Neural cell (in vitro differentiated cells): ENCODE measurements around the gene SPATA7. TPM values are rescaled to one million over a fixed set of nuclear protein-coding genes. Genes with fewer than 3 reads are reported as not detected.

Source experiments
- H2AFZ ChIP-seq: fragments of 200-600, 300-800 bp; sonication (generic), shearing (Covaris generic); 2 replicates; pipeline ENCODE4 v1.6.0; 2014; ENCODE audit warnings: low read depth, mild to moderate bottlenecking, antibody characterized with exemption, low read length, moderate library complexity
- H3F3A ChIP-seq: fragments of 200-600 bp; shearing (Covaris generic); 2 replicates; pipeline ENCODE4 v1.6.1; 2016; ENCODE audit warnings: mild to moderate bottlenecking, moderate library complexity, mixed read lengths, antibody characterized with exemption, low read length; ENCODE audit not compliant: insufficient read depth, poor library complexity, severe bottlenecking
- H3K27ac ChIP-seq: fragments of 200-600, 300-800 bp; sonication (generic), shearing (Covaris generic); 2 replicates; pipeline ENCODE4 v1.5.1; 2014; ENCODE audit warnings: mild to moderate bottlenecking, low read length, moderate library complexity
- H3K27me3 ChIP-seq: fragments of 300-800, 200-600 bp; sonication (generic), shearing (Covaris generic); 2 replicates; pipeline ENCODE4 v1.6.0; 2014; ENCODE audit warnings: mild to moderate bottlenecking, low read depth, low read length, moderate library complexity; ENCODE audit not compliant: insufficient read depth
- H3K36me3 ChIP-seq: fragments of 300-800, 200-600 bp; sonication (generic), shearing (Covaris generic); 2 replicates; pipeline ENCODE4 v1.5.1; 2014; ENCODE audit warnings: mild to moderate bottlenecking, antibody characterized with exemption, low read length, moderate library complexity; ENCODE audit not compliant: insufficient read depth
- H3K4me2 ChIP-seq: fragments of 300-800, 200-600 bp; sonication (generic), shearing (Covaris generic); 2 replicates; pipeline ENCODE4 v1.6.0; 2014; ENCODE audit warnings: mild to moderate bottlenecking, low read length
- H3K4me3 ChIP-seq: fragments of 300-800, 200-600 bp; sonication (generic), shearing (Covaris generic); 2 replicates; pipeline ENCODE4 v1.5.1; 2014; ENCODE audit warnings: mild to moderate bottlenecking, low read length, moderate library complexity
- H3K79me2 ChIP-seq: fragments of 200-600 bp; shearing (Covaris generic); replicated peaks from 2 replicates; pipeline ENCODE4 v1.6.0; 2014; ENCODE audit warnings: mild to moderate bottlenecking, low read length, moderate library complexity; ENCODE audit not compliant: insufficient read depth
- H3K9ac ChIP-seq: fragments of 300-800, 200-600 bp; sonication (generic), shearing (Covaris generic); 2 replicates; pipeline ENCODE4 v1.6.1; 2016; ENCODE audit warnings: mild to moderate bottlenecking, low read length, mixed read lengths
- H3K9me2 ChIP-seq: fragments of 200-600 bp; shearing (Covaris generic); 2 replicates; pipeline ENCODE4 v1.6.1; 2016; ENCODE audit warnings: mild to moderate bottlenecking, low read length, mixed read lengths; ENCODE audit not compliant: insufficient read depth
- H3K9me3 ChIP-seq: fragments of 200-600, 300-800 bp; sonication (generic), shearing (Covaris generic); 2 replicates; pipeline ENCODE4 v1.6.1; 2016; ENCODE audit warnings: mild to moderate bottlenecking, mixed run types, low read length, moderate library complexity, mixed read lengths
- H4K20me1 ChIP-seq: fragments of 200-600 bp; shearing (Covaris generic); 2 replicates; pipeline ENCODE4 v1.6.1; 2016; ENCODE audit warnings: mild to moderate bottlenecking, mixed run types; ENCODE audit not compliant: insufficient read depth
- EP300 ChIP-seq: fragments of 450-650 bp; conservative IDR thresholded peaks from 2 replicates; pipeline ENCODE4 v1.6.1; 2014; ENCODE audit warnings: antibody characterized with exemption, mild to moderate bottlenecking, moderate library complexity; ENCODE audit not compliant: poor library complexity, severe bottlenecking
- EZH2 ChIP-seq: fragments of 200-600, 300-800 bp; shearing (Covaris generic), sonication (generic); IDR thresholded peaks from 2 replicates; pipeline ENCODE4 v1.6.1; 2014; ENCODE audit warnings: antibody characterized with exemption, low read length, borderline replicate concordance, mild to moderate bottlenecking; ENCODE audit not compliant: insufficient read depth, poor library complexity, severe bottlenecking
- MXI1 ChIP-seq: fragments of 450-650 bp; conservative IDR thresholded peaks from 2 replicates; pipeline ENCODE4 v1.6.1; 2014; ENCODE audit warnings: antibody characterized with exemption, mild to moderate bottlenecking; ENCODE audit not compliant: poor library complexity, severe bottlenecking
- POLR2AphosphoS5 ChIP-seq: IDR thresholded peaks from 2 replicates; pipeline ENCODE4 v1.6.1; 2012
- RAD21 ChIP-seq: fragments of 450-650 bp; conservative IDR thresholded peaks from 2 replicates; pipeline ENCODE4 v1.6.1; 2014; ENCODE audit warnings: antibody characterized with exemption, mild to moderate bottlenecking, moderate library complexity
- SMC3 ChIP-seq: fragments of 450-650 bp; conservative IDR thresholded peaks from 2 replicates; pipeline ENCODE4 v1.6.1; 2014; ENCODE audit warnings: antibody characterized with exemption, mild to moderate bottlenecking, moderate library complexity; ENCODE audit not compliant: poor library complexity
- TAF1 ChIP-seq: IDR thresholded peaks from 2 replicates; pipeline ENCODE4 v1.6.1; 2012; ENCODE audit warnings: low read depth
- polyA plus RNA-seq: library from polyadenylated mRNA; depleted of rRNA; stranded (reverse); fragments of >200 nt; gene quantifications from 2 replicates; pipeline ENCODE4 v1.2.3, GENCODE V29; 2014
- TF ChIP-seq, protein P1 (sequence below): IDR thresholded peaks from 2 replicates; pipeline ENCODE4 v1.6.1; 2012; ENCODE audit warnings: borderline replicate concordance
- TF ChIP-seq, protein P2 (sequence below): fragments of 450-650 bp; IDR thresholded peaks from 2 replicates; pipeline ENCODE4 v1.5.1; 2014; ENCODE audit warnings: antibody characterized with exemption, mild to moderate bottlenecking, moderate library complexity; ENCODE audit not compliant: poor library complexity, severe bottlenecking

Gene SPATA7
- polyA plus RNA-seq, 1 donor from 2014 or later: 31.4 TPM

DNA sequence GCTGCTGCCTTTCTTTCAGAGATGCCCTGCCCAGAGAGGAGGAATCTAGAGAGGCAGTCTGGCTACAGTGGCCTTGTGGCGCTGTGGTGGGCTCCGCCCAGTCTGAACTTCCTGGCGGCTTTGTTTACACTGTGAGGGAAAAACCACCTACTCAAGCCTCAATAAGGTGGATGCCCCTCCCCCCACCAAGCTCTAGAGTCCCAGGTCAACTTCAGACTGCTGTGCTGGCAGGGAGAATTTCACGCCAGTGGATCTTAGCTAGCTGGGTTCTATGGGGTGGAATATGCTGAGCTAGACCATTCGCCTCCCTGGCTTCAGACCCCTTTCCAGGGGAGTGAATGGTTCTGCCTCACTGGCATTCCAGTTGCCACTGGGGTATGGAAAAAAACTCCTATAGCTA, 25.6 kb downstream of the SPATA7 start:
- H3K79me2 ChIP-seq: peaks cover 8% of the 10 kb centered on the region
- H3K4me3 ChIP-seq: no peak overlapping the region
- H2AFZ ChIP-seq: no peak overlapping the region
- no peaks in the 10 kb centered on the region for H3K9me2 ChIP-seq
- no peaks in the 10 kb centered on the region for H3K27me3 ChIP-seq
- no peaks in the 10 kb centered on the region for H4K20me1 ChIP-seq
- no peak overlapping the region for H3K4me2 ChIP-seq
- no peak overlapping the region for H3K9ac ChIP-seq
- H3K36me3 ChIP-seq: peaks cover 10% of the 10 kb centered on the region
- no peak for TF ChIP-seq EZH2
- TF ChIP-seq, protein P1, sequence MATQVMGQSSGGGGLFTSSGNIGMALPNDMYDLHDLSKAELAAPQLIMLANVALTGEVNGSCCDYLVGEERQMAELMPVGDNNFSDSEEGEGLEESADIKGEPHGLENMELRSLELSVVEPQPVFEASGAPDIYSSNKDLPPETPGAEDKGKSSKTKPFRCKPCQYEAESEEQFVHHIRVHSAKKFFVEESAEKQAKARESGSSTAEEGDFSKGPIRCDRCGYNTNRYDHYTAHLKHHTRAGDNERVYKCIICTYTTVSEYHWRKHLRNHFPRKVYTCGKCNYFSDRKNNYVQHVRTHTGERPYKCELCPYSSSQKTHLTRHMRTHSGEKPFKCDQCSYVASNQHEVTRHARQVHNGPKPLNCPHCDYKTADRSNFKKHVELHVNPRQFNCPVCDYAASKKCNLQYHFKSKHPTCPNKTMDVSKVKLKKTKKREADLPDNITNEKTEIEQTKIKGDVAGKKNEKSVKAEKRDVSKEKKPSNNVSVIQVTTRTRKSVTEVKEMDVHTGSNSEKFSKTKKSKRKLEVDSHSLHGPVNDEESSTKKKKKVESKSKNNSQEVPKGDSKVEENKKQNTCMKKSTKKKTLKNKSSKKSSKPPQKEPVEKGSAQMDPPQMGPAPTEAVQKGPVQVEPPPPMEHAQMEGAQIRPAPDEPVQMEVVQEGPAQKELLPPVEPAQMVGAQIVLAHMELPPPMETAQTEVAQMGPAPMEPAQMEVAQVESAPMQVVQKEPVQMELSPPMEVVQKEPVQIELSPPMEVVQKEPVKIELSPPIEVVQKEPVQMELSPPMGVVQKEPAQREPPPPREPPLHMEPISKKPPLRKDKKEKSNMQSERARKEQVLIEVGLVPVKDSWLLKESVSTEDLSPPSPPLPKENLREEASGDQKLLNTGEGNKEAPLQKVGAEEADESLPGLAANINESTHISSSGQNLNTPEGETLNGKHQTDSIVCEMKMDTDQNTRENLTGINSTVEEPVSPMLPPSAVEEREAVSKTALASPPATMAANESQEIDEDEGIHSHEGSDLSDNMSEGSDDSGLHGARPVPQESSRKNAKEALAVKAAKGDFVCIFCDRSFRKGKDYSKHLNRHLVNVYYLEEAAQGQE: no peak
- no peak for TF ChIP-seq POLR2AphosphoS5
- TF ChIP-seq, protein P2, sequence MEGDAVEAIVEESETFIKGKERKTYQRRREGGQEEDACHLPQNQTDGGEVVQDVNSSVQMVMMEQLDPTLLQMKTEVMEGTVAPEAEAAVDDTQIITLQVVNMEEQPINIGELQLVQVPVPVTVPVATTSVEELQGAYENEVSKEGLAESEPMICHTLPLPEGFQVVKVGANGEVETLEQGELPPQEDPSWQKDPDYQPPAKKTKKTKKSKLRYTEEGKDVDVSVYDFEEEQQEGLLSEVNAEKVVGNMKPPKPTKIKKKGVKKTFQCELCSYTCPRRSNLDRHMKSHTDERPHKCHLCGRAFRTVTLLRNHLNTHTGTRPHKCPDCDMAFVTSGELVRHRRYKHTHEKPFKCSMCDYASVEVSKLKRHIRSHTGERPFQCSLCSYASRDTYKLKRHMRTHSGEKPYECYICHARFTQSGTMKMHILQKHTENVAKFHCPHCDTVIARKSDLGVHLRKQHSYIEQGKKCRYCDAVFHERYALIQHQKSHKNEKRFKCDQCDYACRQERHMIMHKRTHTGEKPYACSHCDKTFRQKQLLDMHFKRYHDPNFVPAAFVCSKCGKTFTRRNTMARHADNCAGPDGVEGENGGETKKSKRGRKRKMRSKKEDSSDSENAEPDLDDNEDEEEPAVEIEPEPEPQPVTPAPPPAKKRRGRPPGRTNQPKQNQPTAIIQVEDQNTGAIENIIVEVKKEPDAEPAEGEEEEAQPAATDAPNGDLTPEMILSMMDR: no peak
- no peak for TF ChIP-seq TAF1
- TF ChIP-seq SMC3: no peak
- TF ChIP-seq MXI1: no peak
- TF ChIP-seq RAD21: no peak
- TF ChIP-seq EP300: no peak
- no peak overlapping the region for H3K27ac ChIP-seq
- H3F3A ChIP-seq: no peaks in the 10 kb centered on the region
- peaks cover 14% of the 10 kb centered on the region for H3K9me3 ChIP-seq

DNA sequence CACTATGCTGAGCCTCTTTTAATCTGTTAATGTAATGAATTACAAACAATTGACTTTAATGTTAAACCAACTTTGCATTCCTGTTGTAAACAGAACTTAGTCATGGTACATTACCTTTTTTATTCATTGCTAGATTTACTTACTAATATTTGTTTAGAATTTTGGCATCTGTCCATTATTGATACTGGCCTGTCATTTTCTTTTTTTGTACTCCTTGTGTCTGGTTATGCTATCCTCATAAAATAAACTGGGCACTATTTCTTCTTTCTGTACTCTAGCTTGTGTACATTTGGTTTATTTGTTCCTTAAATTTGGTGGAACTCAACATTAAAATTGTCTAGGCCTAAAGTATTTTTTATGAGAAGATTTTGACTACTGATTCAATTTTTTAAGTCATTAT, 32.1 kb downstream of the SPATA7 start:
- Histone ChIP-seq H3K9ac (no peak overlapping the region), H3K79me2 (peaks cover 8% of the 10 kb centered on the region), H3K4me2 (no peak overlapping the region), H3K9me3 (peaks cover 15% of the 10 kb centered on the region), H3K27me3 (no peaks in the 10 kb centered on the region), H3K27ac (no peak overlapping the region), H2AFZ (no peak overlapping the region), H3K9me2 (no peaks in the 10 kb centered on the region), H3F3A (no peaks in the 10 kb centered on the region), H3K36me3 (peaks cover 32% of the 10 kb centered on the region), H4K20me1 (no peaks in the 10 kb centered on the region), H3K4me3 (no peak overlapping the region)
- TF ChIP-seq, protein P2: no peak
- TF ChIP-seq TAF1: no peak
- TF ChIP-seq SMC3: no peak
- no peak for TF ChIP-seq RAD21
- TF ChIP-seq POLR2AphosphoS5: no peak
- TF ChIP-seq EP300: no peak
- no peak for TF ChIP-seq MXI1
- TF ChIP-seq, protein P1: no peak
- TF ChIP-seq EZH2: no peak
